Vagina (tissue), 2 donors: ENCODE results near the gene NDUFAF7. TPM values are rescaled to one million over a fixed set of nuclear protein-coding genes. Genes with fewer than 3 reads are reported as not detected.
"Not testable (repeated sequence)": the region's sequence is repeated elsewhere in the genome, so short reads cannot be mapped to it uniquely, and the experiment has no call there.

ENCODE experiments used
- DNase-seq, 2 donors: peaks; one replicate each; pipeline ENCODE4 v3.0.0-alpha.2; 2017; ENCODE audit errors: extremely low spot score in 2 of 2
- H3K27ac ChIP-seq: fragments of 200-600 bp; sonication (generic); one replicate; pipeline ENCODE4 v1.5.1; 2019
- H3K27me3 ChIP-seq: fragments of 200-600 bp; sonication (generic); one replicate; pipeline ENCODE4 v1.5.1; 2019
- H3K36me3 ChIP-seq, 2 donors: fragments of 200-600 bp; sonication (generic); one replicate each; pipeline ENCODE4 v1.5.1; 2017 to 2019
- H3K4me1 ChIP-seq: fragments of 200-600 bp; sonication (generic); one replicate; pipeline ENCODE4 v1.5.1; 2019
- H3K4me3 ChIP-seq, 2 donors: fragments of 200-600 bp; sonication (generic); 1 replicate in 1 of 2; 2 replicates in 1 of 2; pipeline ENCODE4 v1.5.1; 2016 to 2019
- H3K9me3 ChIP-seq: fragments of 200-600 bp; sonication (generic); one replicate; pipeline ENCODE4 v1.5.1; 2019
- CTCF ChIP-seq, 3 experiments: fragments of 450-650 bp in 2 of 3; fragments of 200-600 bp in 1 of 3; sonication (generic) in 1 of 3; IDR thresholded peaks; one replicate each; pipeline ENCODE4 v1.5.1; 2017 to 2019; ENCODE audit warnings: antibody characterized with exemption in 3 of 3, mild to moderate bottlenecking in 2 of 3, moderate library complexity in 2 of 3
- POLR2A ChIP-seq, 2 donors: fragments of 450-650 bp; IDR thresholded peaks; one replicate each; pipeline ENCODE4 v1.6.1; 2017; ENCODE audit warnings: antibody characterized with exemption in 2 of 2, mild to moderate bottlenecking in 2 of 2, moderate library complexity in 2 of 2
- POLR2AphosphoS5 ChIP-seq, 2 donors: sonication (generic); formaldehyde crosslinking; IDR thresholded peaks; one replicate each; pipeline ENCODE4 v1.9.0; 2017; ENCODE audit warnings: antibody characterized with exemption in 2 of 2, mild to moderate bottlenecking in 2 of 2, low read depth in 1 of 2; ENCODE audit not compliant: insufficient read depth in 1 of 2
- intact Hi-C: fragments of 100-400 bp; cut with DNase I; formaldehyde crosslinking; loops from one replicate; pipeline ENCODE4 v1.15.1; 2023
- total RNA-seq: library from RNA; depleted of rRNA; stranded (reverse); fragments of >200 nt; gene quantifications from one replicate; pipeline ENCODE4 v1.2.3, GENCODE V29; 2016

The NDUFAF7 gene
- total RNA-seq, 1 donor from 2014 or later: 18.4 TPM

DNA sequence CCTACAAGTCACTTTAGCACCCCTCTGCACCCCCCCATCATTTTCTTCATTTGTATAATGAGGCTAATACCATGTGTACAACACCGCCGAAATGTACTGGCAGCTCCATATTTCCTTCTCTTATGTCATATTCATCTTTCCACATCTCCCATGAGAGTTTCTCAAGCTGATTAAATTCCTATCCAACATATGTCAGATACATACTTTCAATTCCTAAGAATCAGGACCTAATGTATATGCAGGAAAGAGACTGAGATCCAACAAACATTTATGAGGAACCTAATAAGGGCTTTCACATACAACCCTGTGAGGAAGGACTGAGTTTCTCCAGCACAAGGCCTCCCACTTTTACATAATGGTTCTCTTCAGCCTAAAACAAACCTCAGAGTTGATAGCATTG is 51.3 kb downstream of the NDUFAF7 start:
- Histone ChIP-seq H3K27ac (no peak overlapping the region), H3K36me3 (peaks cover 0 to 26% of the 10 kb centered on the region in 2 donors), H3K27me3 (no peaks in the 10 kb centered on the region), H3K4me3 (no peak overlapping the region), H3K9me3 (no peaks in the 10 kb centered on the region), H3K4me1 (no peaks in the 10 kb centered on the region)
- no peak for DNase-seq
- intact Hi-C loops: no loop called here
- TF ChIP-seq POLR2A (IDR thresholded peaks at IDR 0.05) (no peak), POLR2AphosphoS5 (IDR thresholded peaks at IDR 0.05; ENCODE audit: insufficient read depth in 1 of 2, low read depth in 1 of 2) (no peak), CTCF (IDR thresholded peaks at IDR 0.05) (no peak)

DNA sequence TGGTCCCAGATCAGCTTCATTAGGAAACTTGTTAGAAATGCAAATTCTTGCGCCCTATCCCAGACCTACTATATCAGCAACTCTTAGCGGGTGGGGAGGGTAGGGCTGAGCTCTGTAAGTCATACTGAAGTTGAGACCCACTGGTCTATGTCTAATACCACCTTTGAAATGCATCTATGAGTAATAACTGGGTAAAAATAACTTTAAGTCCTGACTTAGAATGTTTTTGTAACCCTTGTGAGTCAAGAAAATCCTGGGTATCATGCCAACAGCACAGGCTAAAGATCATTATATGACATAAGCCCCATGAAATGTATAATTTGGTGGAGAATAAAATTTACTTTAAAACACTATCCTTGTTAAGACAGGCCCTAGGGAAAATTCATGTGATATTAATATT is 51.7 kb downstream of the NDUFAF7 start:
- no peak for DNase-seq
- no peak overlapping the region for H3K27ac ChIP-seq
- intact Hi-C loops: no loop called here
- H3K4me1 ChIP-seq: no peaks in the 10 kb centered on the region
- no peaks in the 10 kb centered on the region for H3K27me3 ChIP-seq
- H3K9me3 ChIP-seq: no peaks in the 10 kb centered on the region
- TF ChIP-seq POLR2A (IDR thresholded peaks at IDR 0.05) (no peak), CTCF (IDR thresholded peaks at IDR 0.05) (no peak), POLR2AphosphoS5 (IDR thresholded peaks at IDR 0.05; ENCODE audit: insufficient read depth in 1 of 2, low read depth in 1 of 2) (no peak)
- peaks cover 0 to 25% of the 10 kb centered on the region in 2 donors for H3K36me3 ChIP-seq
- H3K4me3 ChIP-seq: no peak overlapping the region

GRCh38 chr2:37284381-37284780 is 52.9 kb downstream of the NDUFAF7 start:
- Histone ChIP-seq H3K36me3 (peaks cover 0 to 20% of the 10 kb centered on the region in 2 donors), H3K27ac (no peak overlapping the region), H3K9me3 (no peaks in the 10 kb centered on the region), H3K27me3 (no peaks in the 10 kb centered on the region), H3K4me3 (no peak overlapping the region), H3K4me1 (no peaks in the 10 kb centered on the region)
- no peak for TF ChIP-seq POLR2A (IDR thresholded peaks at IDR 0.05)
- TF ChIP-seq CTCF (IDR thresholded peaks at IDR 0.05): no peak
- TF ChIP-seq POLR2AphosphoS5 (IDR thresholded peaks at IDR 0.05; ENCODE audit: insufficient read depth in 1 of 2, low read depth in 1 of 2): no peak
- DNase-seq: no peak
- intact Hi-C loops: no loop called here

DNA sequence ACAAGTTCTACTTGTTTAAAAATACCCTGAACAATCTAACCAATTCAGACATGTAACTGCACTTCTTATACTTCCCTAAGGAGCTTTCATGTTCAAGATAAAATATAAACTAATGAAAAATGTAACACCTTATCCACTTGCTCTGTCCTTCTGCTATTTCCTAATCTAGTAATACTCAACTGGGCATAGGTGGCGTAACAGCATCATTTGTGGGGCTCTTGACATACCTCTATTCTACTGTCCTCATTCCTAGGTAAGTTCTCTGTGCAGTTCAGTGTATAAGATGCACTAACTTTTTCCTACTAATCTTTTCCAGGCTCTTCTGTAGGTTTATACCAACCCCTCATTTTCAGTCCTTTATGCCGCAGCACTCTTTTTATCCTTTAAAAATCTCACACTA is 56.5 kb downstream of the NDUFAF7 start:
- no peak overlapping the region for H3K27ac ChIP-seq
- H3K36me3 ChIP-seq: peaks cover 0 to 10% of the 10 kb centered on the region in 2 donors
- H3K4me1 ChIP-seq: no peaks in the 10 kb centered on the region
- TF ChIP-seq POLR2AphosphoS5 (IDR thresholded peaks at IDR 0.05; ENCODE audit: insufficient read depth in 1 of 2, low read depth in 1 of 2): no peak
- no peak for TF ChIP-seq POLR2A (IDR thresholded peaks at IDR 0.05)
- no peak for TF ChIP-seq CTCF (IDR thresholded peaks at IDR 0.05)
- no peaks in the 10 kb centered on the region for H3K9me3 ChIP-seq
- intact Hi-C loops: no loop called here
- H3K27me3 ChIP-seq: no peaks in the 10 kb centered on the region
- no peak overlapping the region for H3K4me3 ChIP-seq
- no peak for DNase-seq

DNA sequence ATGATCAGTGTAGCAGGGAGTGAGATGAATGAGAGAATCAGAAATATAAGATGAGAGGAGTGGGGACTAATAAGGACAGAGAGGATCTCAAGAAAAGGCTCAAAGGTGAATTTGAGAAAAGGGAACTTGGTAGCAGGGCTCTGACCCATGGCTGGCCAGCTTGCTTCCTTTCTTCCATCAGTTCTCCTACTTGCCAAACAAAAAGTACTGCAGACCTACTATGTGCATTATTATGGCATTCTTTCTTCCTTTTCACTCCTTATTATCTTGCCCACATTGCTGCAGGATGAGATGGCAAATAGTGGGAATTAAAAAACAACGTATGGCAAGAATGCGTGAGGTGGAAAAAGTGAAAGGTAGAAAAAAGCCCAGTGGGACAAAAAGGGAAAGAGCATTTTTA is 60.2 kb downstream of the NDUFAF7 start:
- no peaks in the 10 kb centered on the region for H3K4me1 ChIP-seq
- intact Hi-C loops: no loop called here
- H3K9me3 ChIP-seq: no peaks in the 10 kb centered on the region
- TF ChIP-seq POLR2AphosphoS5 (IDR thresholded peaks at IDR 0.05; ENCODE audit: insufficient read depth in 1 of 2, low read depth in 1 of 2): no peak
- no peak for TF ChIP-seq CTCF (IDR thresholded peaks at IDR 0.05)
- TF ChIP-seq POLR2A (IDR thresholded peaks at IDR 0.05): no peak
- no peak overlapping the region for H3K4me3 ChIP-seq
- no peak for DNase-seq
- H3K27me3 ChIP-seq: no peaks in the 10 kb centered on the region
- peaks cover 0 to 6% of the 10 kb centered on the region in 2 donors for H3K36me3 ChIP-seq
- H3K27ac ChIP-seq: no peak overlapping the region

GRCh38 chr2:37294858-37295257 is 63.4 kb downstream of the NDUFAF7 start:
- H3K9me3 ChIP-seq, H3K4me1 ChIP-seq, DNase-seq, H3K4me3 ChIP-seq, H3K27me3 ChIP-seq, intact Hi-C loops, H3K27ac ChIP-seq, H3K36me3 ChIP-seq: not testable (repeated sequence)
